Progenitor cell of endocrine pancreas (in vitro differentiated cells): ENCODE data around the gene PXMP2. TPM values are rescaled to one million over a fixed set of nuclear protein-coding genes. Genes with fewer than 3 reads are reported as not detected.

Experiments used
- DNase-seq: peaks from one replicate; pipeline ENCODE4 v3.0.0; 2021; ENCODE audit warnings: low spot score; ENCODE audit not compliant: unreplicated experiment
- H3K27ac Mint-ChIP-seq: 2 replicates; pipeline ENCODE4 v1.8.0; 2021; ENCODE audit warnings: mild to moderate bottlenecking, moderate library complexity, mixed read lengths
- H3K27me3 Mint-ChIP-seq: 2 replicates; pipeline ENCODE4 v1.8.0; 2021; ENCODE audit warnings: mixed read lengths
- H3K36me3 Mint-ChIP-seq: 2 replicates; pipeline ENCODE4 v1.8.0; 2022; ENCODE audit warnings: mixed read lengths; ENCODE audit not compliant: insufficient read depth
- H3K4me1 Mint-ChIP-seq: 2 replicates; pipeline ENCODE4 v1.8.0; 2021; ENCODE audit warnings: low read depth, mixed read lengths
- H3K4me3 Mint-ChIP-seq: 2 replicates; pipeline ENCODE4 v1.8.0; 2021; ENCODE audit warnings: low read depth, mild to moderate bottlenecking, moderate library complexity, mixed read lengths
- H3K9me3 Mint-ChIP-seq: 2 replicates; pipeline ENCODE4 v1.8.0; 2021; ENCODE audit warnings: low read depth, mixed read lengths
- total RNA-seq: library from RNA; stranded (reverse); gene quantifications from 2 replicates; pipeline ENCODE4 v1.2.1, GENCODE V29; 2021
- TF ChIP-seq, protein P1 (sequence below): fragments of 200-600 bp; sonication (generic); IDR thresholded peaks from one replicate; pipeline ENCODE4 v1.5.0; 2021; ENCODE audit warnings: antibody characterized with exemption, mild to moderate bottlenecking; ENCODE audit not compliant: unreplicated experiment

PXMP2 gene
- total RNA-seq, 1 donor from 2014 or later: 25.0 TPM

DNA sequence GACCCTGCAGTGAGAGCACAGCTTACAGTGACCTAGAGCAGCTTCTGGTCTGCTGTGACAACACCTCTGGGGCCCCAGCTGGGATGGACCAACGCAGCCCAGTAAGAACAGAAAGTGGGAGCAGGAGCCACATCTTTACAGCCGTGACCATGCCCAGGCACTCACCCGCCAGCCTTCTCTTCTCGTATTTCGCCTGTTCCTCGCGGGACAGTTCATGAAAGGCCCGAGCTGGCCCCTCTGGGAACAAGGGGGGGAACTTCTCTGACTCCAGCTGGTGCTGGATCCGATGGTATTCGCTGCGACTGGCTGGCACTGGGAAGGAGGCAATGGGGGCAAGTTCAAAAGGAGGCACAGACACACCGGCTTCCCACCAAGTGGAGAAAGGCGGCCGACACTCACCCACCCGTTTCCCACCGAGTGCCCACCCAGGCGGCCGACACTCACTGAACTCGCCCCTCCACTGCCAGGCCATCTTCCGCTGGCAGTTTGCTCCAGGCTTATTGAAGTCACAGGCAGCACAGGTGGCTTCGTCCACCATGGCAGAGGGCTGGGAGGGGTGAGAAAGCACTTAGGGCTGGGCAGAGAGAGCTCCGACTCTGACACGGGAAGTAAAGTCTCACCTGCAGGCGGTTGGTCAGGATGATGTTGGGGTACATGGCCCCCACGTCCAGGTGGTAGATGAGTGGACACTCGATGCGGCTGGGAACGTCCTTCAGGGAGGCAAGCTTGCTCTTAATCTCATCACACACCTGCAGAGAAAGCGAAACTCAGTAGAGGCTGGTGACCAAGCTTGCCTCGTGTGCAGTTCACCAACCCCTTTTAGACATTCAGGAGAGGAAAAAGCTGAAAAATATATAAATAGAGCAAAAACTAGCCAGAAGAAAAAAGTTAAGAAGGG is 18.9 kb upstream of the PXMP2 start:
- no peak for DNase-seq

DNA sequence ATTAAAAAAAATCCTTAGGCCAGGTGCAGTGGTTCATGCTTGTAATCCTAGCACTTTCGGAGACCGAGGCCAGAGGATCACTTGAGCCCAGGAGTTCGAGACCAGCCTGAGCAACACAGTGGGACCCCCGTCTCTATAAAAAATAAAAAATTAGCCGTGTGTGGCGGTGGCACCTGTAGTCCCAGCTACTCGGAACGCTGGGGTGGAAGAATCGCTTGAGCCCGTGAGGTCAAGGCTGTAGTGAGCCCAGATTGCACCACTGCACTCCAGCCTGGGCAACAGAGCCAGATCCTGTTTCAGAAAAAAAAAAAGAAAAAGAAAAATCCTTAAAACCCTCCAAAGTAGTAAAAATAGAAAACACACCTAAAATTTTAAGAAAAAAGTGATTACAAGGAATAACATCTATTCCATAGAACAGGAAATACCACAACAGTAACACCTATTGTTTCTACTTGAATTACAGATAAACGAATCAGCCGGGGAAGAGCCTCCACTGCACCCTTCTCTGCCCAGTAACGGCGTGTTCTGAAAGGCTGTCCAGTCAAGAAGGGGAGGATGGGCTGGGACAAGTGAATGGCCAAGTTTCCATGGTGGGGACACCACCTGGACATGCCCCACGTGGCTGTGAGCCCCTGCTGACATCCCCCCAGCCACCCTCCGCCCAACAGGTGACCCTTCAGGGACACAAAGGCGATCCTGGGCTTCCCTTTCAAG is 18.1 kb upstream of the PXMP2 start:
- Mint-ChIP-seq H3K27ac (no peak overlapping the region), H3K9me3 (no peaks in the 10 kb centered on the region), H3K4me1 (no peaks in the 10 kb centered on the region), H3K27me3 (no peaks in the 10 kb centered on the region), H3K4me3 (no peak overlapping the region), H3K36me3 (peaks cover 31% of the 10 kb centered on the region)
- TF ChIP-seq, protein P1, sequence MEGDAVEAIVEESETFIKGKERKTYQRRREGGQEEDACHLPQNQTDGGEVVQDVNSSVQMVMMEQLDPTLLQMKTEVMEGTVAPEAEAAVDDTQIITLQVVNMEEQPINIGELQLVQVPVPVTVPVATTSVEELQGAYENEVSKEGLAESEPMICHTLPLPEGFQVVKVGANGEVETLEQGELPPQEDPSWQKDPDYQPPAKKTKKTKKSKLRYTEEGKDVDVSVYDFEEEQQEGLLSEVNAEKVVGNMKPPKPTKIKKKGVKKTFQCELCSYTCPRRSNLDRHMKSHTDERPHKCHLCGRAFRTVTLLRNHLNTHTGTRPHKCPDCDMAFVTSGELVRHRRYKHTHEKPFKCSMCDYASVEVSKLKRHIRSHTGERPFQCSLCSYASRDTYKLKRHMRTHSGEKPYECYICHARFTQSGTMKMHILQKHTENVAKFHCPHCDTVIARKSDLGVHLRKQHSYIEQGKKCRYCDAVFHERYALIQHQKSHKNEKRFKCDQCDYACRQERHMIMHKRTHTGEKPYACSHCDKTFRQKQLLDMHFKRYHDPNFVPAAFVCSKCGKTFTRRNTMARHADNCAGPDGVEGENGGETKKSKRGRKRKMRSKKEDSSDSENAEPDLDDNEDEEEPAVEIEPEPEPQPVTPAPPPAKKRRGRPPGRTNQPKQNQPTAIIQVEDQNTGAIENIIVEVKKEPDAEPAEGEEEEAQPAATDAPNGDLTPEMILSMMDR: no peak
- no peak for DNase-seq

More for the DNA sequence above, 18.9 kb upstream of the PXMP2 start:
- Mint-ChIP-seq H3K4me3 (no peak overlapping the region), H3K27me3 (no peaks in the 10 kb centered on the region), H3K36me3 (peaks cover 29% of the 10 kb centered on the region), H3K4me1 (no peaks in the 10 kb centered on the region), H3K27ac (no peak overlapping the region), H3K9me3 (no peaks in the 10 kb centered on the region)
- TF ChIP-seq, protein P1: no peak

DNA sequence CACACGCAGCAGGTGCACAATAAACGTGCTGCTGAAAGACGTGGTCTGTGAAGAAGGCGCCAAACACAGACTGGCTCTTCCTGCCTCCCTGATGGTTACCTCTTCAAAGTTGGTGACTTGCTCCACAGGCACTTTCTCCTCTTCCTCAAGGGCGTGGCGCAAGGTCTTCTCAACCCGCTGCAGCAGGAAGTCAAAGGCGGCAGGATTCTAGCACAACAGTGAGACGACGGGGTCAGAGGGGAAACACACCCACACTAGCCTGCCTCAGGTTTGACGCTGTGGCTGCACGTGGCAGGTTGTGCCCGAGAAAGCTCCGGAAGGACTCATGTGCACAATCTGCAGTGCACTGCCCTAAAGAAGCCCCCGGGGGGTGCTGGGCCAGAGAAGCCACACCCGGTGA is 15.3 kb upstream of the PXMP2 start:
- Mint-ChIP-seq H3K4me3 (no peak overlapping the region), H3K27me3 (no peaks in the 10 kb centered on the region), H3K9me3 (no peaks in the 10 kb centered on the region), H3K36me3 (peaks cover 26% of the 10 kb centered on the region), H3K27ac (no peak overlapping the region), H3K4me1 (no peaks in the 10 kb centered on the region)
- TF ChIP-seq, protein P1: no peak
- no peak for DNase-seq

DNA sequence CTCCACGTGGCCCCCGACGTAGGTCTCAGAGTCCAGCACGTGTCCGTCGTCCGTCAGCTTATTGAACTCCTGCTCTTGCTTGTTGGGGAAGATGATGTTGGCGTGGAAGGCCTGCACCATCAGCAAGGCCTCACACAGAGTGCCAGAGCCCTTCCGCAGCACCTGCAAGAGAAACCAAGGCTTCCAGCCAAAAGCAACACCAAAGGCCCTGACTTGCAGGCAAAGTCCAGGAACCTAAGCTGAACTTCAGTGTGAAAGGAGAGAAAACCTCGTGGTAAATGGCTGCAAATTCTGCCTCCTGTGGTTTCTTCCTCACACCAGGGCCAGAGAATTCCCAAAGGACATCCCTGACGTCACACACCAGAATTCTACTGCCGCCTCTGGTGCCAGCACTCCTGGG is 14.7 kb upstream of the PXMP2 start:
- Mint-ChIP-seq H3K27me3 (no peaks in the 10 kb centered on the region), H3K4me1 (no peaks in the 10 kb centered on the region), H3K36me3 (peaks cover 25% of the 10 kb centered on the region), H3K9me3 (no peaks in the 10 kb centered on the region), H3K4me3 (no peak overlapping the region), H3K27ac (no peak overlapping the region)
- TF ChIP-seq, protein P1: no peak
- no peak for DNase-seq

DNA sequence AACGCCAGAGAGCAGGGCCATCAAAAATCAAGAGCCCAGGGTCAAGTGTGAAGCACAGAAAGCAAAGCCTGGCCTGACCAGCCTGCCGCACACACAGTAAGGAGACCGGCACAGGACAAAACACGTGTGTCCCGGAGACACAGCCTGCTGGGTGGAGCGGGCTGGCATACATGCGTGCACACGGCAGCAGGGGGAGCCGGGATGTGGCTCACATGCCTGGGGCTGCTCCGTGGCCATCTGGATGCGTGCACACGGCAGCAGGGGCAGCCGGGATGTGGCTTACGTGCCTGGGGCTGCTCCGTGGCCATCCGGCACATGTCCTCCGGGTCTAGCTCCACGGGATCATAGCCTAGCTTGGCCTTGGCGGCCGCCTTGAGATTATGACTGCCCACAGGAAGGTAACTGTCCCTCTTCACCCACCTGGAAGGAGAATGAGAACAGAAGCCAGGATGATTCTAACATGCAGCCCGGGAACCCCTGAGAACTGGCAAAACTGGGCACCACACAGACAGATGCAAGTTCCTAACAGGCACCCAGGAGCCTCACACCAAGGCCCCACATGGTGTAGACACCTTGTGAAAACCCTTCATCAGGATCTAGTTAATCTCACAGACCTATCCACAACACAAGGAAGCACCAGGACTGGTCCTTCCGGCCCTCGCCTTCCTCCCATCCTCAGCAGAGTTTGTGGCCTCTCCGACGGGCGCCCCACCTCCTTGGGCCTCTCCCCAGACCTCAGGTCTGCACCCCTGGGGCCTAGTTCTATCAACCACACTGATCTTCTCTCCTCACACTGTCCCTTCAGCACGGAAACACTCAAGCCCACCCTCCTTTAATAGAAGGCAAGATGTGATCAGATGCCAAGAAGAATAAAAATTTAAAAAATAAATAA is 13.9 kb upstream of the PXMP2 start:
- DNase-seq: no peak
- H3K9me3 Mint-ChIP-seq: no peaks in the 10 kb centered on the region
- H3K4me1 Mint-ChIP-seq: no peaks in the 10 kb centered on the region
- no peaks in the 10 kb centered on the region for H3K27me3 Mint-ChIP-seq
- peaks cover 25% of the 10 kb centered on the region for H3K36me3 Mint-ChIP-seq
- no peak overlapping the region for H3K27ac Mint-ChIP-seq
- TF ChIP-seq, protein P1: no peak
- no peak overlapping the region for H3K4me3 Mint-ChIP-seq
